Stimulated activated CD4-positive, alpha-beta T cell treated with anti-CD3 and anti-CD28 coated beads, Interleukin-12 subunit alpha, Interleukin-12 subunit beta, amount 100 ng/mL, for 48 hours (primary cell): ENCODE measurements around the gene KCNQ2.
"Not testable (repeated sequence)": the region's sequence is repeated elsewhere in the genome, so short reads cannot be mapped to it uniquely, and the experiment has no call there.

Experiments used
- DNase-seq, 3 donors: peaks; one replicate each; pipeline ENCODE4 v3.0.0-alpha.2; 2020; ENCODE audit warnings: low read depth in 2 of 3, low spot score in 1 of 3

The KCNQ2 gene

DNA sequence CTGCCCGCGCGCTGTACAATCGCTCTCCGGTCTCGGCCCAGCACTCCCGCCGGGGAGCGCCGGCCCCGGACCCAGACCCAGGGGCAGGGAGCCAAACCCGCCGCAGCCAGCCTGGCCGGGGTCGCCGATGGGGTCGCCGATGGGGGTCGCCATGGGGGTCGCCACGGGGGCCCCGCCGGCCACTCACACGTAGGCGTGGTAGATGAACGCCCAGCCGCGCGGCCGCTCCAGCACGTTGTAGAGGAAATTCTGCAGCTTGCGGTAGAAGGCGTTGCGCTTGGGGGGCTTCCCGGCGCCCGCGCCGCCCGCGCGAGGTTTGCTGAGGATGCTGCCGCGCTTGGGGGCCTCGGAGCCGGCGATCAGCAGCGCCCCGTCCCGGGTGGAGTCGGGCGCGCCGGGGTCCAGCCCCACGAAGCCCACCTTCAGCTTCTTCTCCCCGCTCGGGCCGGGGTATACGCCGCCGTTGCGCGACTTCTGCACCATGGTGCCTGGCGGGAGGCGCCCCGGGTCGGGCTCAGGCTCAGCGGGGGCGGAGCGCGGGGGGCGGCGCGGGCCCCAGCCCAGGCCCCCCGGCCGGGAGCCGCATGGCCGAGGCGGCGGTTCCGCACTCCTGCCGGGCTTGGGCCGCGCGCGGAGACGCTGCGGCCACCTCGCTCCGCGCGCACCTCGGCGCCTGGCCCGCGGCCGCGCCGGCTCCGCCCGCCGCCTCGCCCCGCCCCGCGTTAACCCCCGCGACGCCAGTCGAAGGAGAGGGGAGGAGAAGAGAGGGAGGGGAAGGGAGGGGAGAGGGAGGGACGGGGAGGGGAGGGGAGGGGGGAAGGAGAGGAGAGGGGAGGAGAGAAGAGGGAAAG, at the start of gene KCNQ2:
KCNQ2 (minus strand) TSS at position 675 of the 851 bp plus-strand sequence; CDS start at position 483, 192 bp downstream.
- DNase-seq = no peak

DNA sequence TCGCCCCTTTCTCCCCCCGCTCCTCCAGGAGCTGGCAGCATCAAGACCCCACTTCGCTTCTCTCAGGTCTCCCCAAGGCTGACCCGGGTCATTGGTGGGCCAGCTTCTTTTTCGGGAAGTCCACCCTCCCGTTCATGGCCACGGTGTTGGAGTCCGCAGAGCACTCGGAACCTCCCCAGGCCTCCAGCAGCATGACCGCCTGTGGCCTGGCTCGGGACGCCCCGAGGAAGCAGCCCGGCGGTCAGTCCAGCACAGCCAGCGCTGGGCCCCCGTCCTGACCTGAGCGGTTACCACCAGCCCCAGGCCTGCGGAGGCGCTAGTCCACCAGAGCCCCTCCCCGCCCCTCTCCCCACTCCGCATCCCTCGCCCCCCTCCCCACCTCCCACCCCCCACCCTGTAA, 49.1 kb upstream of the KCNQ2 start:
- DNase-seq = no peak

DNA sequence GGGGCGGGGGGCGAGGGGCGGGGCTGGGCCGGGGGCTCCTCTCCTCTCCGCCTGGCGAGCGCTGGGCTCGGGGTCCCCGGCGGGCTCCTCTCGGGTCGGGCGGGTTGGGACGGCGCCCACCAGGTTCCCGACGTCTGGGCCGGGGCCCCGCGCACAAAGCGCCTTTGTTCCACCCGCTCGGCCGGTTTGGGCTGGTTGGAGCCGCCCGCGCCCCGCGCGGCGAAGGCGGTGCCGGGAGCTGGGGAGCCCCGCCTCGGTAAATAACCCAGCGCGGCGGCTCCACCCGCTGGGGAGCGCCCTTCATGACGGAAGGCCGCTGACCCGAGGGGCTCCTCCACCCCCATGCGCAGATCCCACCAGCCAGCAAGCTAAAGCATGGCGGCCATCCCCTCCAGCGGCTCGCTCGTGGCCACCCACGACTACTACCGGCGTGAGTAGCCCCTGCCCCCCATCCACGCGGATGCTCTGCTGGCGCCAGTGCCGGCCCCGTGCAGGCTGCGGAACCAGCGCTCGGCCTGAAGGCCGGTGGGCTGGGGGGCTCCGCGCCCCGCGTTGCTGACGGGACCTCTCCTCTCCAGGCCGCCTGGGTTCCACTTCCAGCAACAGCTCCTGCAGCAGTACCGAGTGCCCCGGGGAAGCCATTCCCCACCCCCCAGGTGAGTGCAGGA, 48.6 kb upstream of the KCNQ2 start:
- DNase-seq = peak in 2 of 3 donors; percentile 48 to 63

DNA sequence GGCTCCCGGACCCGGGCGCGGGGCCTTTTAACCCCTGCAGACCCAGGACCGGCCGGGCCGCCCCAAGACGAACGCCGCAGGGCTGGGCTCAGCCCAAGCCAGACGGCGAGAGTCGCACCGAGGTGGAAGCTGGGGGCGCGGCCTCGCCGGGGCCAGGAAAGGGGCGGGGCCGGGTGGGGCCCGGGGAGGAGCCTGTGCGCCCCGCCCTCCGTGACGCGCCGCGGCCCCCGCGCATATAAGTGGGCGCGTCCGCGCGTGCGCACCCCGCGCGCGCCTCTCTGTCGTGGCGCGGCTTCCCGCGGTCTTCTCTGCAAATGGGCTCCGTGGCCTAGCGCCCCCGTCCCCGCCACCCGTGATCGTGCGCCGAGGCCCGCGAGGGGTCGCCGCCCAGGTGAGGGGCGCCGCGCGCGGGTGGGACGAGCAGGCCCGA, 48.1 kb upstream of the KCNQ2 start, which contains the start of gene PPDPF:
PPDPF (plus strand) TSS at position 262 of the 430 bp plus-strand sequence. CDS start 544 bp downstream, outside the sequence.
- peak; percentile 66 to 77 (median 68) for DNase-seq

DNA sequence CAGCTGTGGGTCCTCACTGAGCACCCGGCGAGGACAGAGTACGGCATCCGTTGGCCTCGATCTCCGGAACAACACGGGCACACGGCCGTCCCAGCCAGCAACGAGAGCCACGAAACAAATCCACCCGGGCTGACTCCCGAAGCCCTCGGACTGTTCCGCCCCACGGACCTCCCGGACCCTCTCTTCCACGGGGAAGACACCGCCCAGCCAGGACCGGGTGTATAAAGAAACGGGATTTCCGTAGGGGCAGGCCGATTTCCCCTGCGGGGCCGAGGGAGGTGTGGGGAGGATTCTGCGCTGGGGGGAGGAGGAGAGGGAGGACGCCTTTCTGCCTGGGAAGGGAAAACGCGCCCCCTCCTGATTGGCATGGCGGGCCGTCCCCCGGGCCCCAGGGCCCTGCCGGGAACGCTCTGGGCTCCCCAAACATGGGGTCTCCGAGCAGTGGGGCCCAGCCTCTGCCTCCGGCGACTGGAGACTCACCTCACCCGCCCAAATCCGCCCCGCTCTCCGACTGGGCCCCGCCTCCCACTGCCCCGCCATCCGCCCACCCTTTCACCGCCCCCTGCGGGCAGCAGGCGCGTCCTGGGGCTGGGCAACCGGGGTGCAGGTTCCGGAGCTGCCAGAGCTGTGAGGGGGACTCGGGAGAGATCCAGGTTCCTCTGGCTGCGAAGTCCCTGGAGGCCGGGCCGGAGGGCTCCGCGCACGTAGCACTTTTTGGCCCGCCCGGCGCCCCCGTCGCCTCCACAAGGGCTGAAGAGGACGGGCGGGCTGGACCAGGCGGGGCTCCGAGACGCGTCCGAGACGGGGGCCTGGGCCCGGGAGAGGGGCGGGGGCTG, 47.4 kb upstream of the KCNQ2 start:
- DNase-seq = peak in 2 of 3 donors; percentile 37 to 42

DNA sequence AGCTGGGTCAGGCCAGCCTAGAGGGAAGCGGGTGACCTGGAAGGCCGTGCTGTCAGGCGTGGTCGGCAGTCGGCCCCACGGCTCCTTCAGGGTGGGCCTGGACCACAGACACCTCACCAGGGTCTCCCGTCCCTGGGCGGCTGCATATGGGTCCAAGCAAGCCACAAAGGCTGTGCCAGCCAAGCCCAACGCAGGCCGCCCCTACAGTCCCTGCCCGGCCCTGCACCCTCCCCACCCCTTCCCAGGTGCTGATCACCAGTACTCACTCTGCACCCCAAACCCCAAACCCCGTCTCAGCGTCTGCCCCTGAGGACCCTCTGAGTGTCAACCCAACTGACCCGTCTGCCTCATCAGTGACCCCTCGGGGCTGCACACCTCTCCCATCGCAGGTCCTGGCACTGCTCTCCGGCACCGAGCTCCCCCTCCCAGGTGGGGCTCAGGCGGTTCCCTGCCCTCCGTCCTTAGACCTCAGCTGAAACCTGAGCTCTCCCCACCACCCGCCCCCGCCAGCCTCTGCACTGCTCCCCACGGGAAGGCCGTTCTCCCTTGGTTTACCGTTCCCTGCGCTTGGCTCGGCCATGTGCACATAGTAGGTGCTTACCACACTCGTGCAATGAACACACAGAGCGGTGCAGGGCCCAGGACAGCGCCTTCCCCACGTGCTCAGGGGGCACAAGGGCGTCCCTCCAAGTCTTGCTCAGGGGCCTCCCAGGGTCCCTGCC, 46.7 kb upstream of the KCNQ2 start:
- DNase-seq = no peak

DNA sequence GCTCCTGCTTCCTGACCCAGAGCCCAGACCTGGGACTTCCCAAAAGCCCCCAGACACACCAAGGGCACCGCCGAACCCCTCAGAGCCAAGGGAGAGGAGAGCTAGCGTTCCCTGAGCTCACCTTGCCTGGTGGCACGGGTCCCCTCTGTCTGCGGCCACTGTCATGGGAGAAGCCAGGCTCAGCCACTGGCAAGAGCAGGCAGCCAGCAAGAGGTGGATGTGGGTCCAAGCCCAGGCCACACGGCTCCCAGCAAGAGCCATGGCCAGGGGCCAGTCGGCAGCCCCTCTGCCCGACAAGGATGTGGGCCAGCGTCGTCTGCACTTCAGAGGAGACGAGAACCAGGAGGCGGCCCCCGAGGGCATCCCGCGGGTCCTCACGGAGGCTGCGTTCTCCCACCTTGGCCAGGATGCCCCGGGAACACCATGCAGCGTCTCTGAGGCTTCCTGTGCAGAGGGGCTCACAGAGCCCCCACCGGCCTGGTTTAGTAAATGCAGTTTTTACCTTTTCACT, 46.0 kb upstream of the KCNQ2 start:
- no peak for DNase-seq

DNA sequence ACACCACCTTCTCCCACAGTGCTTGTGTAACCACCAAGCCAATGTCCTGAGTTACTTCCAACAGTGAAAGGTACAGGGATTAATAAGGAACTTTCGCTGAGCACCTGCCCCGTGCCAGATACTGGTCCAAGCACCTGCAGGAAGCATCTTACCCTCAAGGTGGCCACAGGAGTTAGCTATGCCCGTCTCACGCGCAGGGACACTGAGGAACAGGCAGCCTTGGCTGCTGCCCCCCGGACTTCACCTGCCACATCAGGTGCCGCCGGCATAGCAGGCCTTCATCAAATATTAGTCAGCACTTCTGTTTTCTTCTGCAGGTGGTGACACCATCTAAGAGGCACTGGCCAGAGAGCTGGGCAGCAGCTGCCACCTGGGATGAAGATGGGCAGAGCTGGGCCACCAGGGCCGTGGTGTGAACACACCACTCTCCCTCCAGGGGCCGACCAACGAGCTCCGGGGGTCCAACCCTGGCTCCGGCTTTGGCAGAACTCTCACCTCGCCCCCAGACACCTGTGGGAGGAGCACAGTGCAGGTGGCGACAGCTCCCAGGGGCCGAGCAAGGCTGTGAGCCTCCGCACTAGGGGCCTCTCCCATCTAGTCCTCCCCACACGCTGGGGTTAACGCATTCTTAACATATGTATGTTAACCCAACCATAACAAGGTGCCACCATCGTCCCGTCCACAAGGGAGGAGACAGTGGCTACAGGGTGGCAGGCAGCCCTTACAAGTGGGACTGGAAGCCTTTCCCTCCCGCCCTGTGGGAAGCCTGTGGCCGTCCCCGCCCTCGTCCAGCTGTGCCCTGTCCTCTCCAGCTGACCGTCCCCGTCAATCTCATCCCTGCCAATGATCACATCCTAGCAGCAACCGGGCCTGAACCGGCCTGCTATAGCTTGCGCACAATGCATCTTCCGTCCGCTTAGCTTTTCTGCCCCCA, 45.2 kb upstream of the KCNQ2 start:
- DNase-seq = no peak

DNA sequence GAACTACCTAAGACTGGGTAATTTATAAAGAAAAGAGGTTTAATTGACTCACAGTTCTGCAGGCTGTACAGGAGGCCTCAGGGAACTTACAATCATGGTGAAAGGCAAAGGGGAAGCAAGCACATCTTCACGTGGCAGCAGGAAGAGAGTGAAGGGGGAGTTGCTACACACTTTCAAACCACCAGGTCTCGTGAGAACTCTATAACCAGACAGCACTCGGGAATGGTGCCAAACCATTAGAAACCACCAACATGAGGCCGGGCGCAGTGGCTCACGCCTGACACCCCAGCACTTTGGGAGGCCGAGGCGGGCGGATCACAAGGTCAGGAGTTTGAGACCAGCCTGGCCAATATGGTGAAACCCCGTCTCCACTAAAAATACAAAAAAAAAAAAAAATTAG, 42.1 kb upstream of the KCNQ2 start:
- DNase-seq = not testable (repeated sequence)

DNA sequence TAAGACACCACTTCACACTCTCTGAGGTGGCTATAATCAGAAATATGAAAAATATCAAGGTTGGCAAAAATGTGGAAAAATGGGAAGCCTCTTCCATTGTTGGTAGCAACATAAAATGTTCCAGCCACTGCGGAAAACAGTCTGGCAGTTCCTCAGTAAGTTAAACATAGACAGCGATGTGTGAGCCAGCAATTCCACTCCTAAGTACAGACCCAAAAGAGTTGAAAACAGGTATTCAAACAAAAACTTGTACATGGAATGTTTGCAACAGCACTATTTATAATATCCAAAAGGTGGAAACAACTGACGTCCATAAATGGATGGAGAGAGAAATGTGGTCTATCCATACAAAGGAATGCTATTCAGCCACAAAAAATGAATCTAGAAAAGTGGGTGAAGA, 40.8 kb upstream of the KCNQ2 start:
- no peak for DNase-seq

DNA sequence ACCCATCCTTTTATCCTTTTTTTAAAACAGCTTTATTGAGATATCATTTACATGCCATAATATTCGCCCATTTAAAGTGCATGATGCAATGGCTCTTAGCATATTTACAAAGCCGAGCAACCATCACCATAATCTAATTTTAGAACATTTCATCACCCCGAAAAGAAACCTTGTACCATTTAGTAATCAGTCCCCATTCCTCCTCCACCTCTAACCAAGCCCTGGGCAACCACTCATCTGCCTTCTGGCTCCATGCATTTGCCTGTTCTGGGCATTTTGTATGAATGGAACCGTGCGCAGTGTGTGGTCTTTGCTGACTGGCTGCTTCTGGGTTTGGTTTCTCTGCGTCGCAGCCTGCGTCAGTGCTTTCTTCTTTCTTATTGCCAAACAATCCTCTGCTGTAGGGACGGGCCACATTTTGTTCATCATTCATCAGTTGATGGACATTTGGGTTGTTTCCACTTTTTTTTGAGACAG, 36.7 kb upstream of the KCNQ2 start:
- no peak for DNase-seq

DNA sequence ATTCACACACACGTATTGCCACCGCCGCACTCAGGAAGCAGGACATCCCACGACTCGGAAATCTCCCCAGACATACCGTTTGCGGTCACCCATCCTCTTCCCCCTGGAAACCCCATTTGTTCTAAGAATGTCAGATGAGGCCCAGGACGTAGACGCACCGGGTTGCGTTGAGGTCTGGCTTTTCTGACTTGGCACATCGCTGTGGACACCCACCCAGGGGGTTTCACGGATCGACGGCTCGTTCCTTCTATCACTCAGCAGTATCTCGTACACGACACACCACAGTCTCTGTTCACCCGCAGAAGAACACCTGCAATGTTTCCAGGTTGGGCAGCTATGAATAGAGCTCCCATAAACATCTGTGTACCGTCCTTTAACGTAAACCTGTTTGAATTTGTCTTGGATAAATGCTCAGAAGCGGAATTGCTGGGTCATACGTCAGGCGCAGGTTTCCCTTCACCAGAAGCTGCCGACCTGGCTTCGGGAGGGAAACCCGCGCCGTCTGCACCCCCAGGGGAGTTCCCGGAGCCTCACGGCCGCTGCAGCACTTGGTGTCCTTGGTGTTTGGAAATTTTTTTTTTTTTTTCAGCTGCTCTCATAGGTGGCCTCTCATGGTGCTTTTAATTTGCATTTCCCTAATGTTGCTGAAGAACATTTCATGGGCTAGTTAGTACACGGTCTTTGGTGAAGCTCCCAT, 35.8 kb upstream of the KCNQ2 start:
- no peak for DNase-seq

DNA sequence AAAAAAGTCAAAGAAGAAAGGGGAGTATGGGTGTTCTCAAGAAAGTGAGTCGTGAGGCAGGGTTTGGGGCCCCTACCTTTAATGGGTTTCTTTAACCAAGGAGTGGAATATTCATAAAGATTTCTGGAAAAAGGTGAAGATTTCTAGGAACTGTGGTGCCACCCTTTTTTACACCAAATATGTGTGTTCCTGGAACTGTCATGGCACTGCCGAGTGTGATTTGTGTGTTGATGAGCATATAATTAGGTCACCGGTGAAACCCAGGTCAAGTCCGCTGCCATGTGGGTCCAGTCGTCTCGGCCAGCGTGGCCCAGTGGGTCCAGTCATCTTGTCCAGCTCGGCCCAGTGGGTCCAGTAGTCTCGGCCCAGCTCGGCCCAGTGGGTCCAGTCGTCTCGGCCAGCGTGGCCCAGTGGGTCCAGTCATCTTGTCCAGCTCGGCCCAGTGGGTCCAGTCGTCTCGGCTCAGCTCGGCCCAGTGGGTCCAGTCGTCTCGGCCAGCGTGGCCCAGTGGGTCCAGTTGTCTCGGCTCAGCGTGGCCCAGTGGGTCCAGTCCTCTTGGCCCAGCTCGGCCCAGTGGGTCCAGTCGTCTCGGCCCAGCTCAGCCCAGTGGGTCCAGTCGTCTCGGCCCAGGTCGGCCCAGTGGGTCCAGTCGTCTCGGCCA, 34.8 kb upstream of the KCNQ2 start:
- no peak for DNase-seq

DNA sequence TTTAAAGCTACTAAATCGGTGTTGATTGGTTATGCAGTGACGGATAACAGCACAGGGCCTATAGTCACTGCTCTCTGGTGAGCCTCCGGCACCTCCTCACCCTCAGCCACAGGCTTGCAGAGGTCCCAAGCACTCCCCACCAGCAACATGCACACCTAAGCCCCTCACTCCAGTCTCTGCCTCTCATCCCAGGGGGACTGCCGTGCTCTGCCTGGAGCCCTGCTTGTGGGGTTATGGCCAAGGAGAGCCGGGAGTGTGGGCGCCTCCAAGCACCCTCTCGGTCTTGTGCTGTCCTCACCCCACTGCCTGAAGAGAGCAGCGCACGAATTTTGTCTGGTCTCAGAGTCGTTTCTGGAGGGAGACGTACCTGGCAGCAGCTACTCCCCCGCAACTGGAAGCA, 33.3 kb upstream of the KCNQ2 start:
- no peak for DNase-seq

DNA sequence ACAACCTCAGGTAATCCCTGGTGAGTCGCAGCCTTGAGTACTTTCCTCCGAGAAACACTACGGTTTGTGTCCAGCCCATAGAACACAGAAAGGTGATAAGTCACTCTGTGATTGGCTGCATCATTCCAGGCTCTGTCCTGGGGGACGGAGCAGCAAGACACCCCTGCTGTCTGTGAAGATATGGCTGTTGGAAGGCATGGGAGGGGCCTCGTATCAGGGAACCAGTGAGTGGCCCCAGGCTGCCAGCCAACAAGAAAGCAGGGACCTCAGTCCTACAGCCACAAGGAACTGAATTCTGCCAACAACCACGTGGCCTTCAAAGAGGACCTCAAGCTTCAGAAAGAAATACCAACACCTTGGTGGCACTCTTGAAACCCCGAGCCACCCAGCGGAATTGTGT, 32.8 kb upstream of the KCNQ2 start:
- DNase-seq = no peak

DNA sequence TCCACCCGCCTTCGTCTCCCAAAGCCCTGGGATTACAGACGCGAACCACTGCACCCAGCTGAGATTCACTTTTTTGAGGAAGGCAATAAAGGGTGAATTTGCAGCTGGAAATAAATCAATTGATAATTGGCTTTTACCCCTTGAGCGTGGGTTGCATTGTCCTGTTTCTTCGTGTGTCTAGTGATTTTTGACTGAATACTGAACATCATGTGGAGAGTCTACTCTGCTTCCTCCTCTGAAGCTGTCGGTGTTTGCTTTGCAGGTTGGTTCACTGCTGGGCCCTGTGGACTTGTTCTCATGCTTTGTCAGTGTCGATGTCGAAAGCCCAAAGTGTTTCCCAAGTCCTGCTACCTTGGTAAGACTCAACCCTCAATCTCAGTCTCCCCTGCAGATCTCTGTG, 32.2 kb upstream of the KCNQ2 start:
- DNase-seq = no peak

DNA sequence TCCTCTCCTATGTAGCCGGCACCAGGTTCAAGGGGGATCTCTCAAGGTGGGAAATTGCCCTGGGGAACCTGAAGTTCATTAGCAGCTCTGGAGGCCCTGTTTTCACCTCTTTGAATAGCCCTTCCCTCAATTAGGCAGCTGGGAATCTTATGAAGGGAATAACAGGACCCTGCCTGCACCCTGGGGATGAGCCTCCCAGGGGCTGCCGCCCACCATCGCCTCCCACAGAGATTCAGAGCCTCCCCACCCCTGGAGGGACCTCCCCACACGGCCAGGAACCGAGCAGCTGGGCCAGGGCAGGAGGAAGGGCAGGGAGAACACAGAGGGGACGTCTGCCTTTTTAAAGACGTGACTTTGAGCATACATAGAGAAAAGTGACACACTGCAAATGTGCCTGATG, 31.1 kb upstream of the KCNQ2 start:
- DNase-seq = no peak

DNA sequence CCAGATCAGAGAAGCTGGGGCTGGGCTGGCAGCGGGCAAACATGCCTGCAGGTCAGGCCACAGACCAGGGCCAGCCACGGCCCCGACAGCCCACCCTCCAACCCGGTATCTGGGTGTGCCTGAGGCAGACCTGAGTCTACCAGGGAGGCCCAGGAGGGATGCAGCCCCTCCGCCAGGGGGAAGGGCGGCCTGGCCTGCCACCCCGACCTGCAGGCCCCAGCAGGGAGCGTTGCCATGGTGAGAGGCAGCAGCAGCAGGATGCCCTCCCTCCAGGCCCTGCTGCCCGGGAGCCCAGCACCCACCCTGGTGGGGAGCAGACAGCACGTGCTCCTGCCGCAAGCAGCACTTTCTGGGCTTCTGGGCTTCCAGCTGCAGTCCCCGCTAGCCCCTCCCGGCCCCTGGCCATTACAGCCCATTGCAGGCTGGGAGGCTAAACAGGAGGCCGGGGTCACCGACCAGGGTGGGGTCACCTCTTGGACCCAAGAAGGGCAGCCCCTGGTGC, 30.3 kb upstream of the KCNQ2 start:
- DNase-seq = no peak
